Activated T-cell treated with anti-CD3 and anti-CD28 coated beads, Interleukin-2, amount 50 U/mL, for 48 hours (primary cell): ENCODE data around the gene NEK8.

Source experiments
- DNase-seq, 2 experiments: peaks; one replicate each; pipeline ENCODE4 v3.0.0-alpha.2; 2020

NEK8 gene

DNA sequence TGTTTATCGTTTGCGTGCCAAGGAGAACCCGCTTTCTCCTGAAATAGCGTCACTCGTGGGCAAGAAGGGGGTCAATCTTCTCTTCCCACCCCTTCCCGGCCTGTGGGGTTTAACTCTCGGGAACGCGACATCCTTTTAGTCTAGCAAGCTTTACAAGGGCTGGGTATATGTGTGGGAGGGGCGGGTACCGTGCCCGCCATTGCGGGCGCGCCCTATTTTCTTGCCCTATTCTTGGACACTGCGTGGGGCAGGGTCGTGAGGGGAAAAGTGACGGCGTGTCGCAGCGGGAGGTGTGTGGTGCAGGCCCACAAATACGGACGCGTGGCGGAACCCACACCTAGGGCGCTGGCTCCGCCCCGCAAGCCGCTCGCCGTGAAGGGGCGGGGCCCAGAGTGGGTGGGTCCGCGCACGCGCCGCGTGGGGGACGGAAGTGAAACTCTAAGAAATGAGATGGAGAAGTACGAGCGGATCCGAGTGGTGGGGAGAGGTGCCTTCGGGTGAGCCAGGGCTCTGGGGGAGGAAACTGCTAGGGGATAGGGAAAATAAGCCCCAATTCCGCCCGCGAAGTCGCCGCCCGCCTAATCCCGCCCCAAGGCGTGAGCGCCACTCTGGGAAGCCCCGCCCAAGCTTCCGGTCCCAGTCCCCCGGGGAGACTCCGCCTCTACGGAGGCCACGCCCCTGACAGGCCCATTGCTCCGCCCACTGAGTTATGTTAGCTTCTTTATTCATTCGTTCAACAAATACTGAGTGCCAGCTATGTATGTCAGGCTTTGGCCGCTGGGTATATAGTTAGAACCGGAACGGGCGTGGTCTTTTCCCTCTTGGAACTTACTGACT, at the start of gene NEK8:
Gene NEK8, plus strand, starts transcription at position 425 of the 837 bp plus-strand sequence. Its CDS starts 26 bp downstream, at position 451.
- DNase-seq = peak; percentile 100

DNA sequence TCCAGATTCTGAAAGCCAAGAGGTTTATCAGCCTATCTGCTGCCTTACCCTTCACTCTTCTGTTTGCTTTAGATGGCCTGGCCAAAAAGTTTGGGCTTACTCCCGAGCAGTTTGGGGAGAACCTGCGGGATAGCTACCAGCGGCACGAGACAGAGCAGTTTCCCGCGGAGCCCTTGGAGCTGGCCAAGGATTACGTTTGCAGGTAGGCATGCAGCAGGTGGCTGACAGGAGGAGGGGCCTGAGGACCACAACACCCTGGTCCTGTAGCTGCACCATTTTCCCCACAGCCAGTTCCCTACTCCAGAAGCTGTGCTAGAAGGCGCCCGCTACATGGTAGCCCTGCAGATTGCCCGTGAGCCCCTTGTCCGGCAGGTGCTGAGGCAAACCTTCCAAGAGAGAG, 45.9 kb upstream of the NEK8 start:
- DNase-seq = no peak

DNA sequence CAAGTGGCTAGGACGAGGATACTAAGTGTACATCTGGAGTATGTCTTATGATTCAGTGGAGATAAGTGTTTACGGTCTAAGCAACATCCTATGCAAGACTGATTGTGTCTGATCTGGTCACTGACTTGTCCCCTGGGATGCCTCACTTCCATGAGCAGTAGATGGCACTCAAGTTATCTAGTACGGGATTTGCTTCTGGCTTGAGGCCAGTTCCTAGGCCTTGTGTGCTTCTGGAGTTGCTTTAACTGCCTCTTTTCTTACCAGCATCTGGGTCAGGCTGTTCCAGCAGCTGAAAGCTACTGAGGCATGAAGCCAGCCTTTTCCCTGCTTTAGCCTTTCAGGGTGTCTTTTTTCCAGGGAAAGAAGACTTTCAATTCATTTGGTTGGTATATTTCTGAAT, 43.6 kb upstream of the NEK8 start:
- DNase-seq = no peak

DNA sequence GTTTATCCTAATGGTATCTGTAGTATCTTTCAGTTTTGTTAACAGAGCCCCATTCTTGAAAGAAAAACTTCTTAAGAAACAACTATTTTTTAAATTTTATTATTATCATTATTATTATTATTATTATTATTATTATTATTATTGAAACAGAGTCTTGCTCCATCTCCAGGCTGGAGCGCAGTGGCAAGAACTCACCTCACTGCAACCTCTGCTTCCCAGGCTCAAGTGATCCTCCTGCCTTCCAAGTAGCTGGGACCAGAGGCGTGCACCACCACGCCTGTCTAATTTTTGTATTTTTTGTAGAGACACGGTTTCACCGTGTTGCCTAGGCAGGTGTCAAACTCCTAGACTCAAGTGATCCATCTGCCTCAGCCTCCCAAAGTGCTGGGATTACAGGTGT, 43.2 kb upstream of the NEK8 start:
- DNase-seq = no peak

DNA sequence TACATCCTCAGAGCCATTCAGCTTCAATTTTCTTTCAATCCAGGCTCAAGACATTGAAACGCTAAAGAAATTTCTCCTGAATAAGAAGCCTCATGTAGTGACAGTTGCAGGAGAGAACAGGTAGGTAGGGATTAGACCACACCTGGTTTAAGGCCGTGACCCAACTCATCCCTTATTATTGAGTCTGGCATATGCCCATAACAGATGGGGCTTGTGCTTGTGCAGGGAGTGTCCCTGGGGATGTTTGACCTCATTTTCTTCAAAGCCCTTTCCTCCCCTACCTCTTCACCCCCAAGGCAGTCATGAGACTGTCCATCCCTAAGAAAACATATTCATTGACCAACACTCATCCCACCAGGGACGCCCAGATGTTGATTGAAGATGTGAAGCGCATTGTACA, 42.3 kb upstream of the NEK8 start:
- DNase-seq = no peak

DNA sequence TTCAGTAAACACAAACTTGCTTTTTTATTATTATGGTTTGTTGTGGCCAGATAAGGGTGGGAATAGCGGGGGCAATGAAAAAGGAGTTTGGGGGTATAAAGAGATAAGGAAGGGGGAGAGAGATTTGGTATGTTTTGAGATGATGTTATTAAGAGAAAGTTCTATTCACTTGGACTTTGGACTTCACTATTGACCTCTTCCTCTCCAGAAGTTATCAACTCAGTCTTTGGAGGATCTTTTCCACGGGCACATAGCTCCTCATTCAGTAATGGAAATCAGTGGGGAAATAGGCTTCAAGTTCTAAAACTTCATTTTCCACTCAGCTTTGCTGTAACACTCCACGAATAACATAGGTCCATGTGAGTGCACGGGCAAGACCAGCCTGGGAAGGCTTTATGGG, 40.1 kb upstream of the NEK8 start:
- no peak for DNase-seq

DNA sequence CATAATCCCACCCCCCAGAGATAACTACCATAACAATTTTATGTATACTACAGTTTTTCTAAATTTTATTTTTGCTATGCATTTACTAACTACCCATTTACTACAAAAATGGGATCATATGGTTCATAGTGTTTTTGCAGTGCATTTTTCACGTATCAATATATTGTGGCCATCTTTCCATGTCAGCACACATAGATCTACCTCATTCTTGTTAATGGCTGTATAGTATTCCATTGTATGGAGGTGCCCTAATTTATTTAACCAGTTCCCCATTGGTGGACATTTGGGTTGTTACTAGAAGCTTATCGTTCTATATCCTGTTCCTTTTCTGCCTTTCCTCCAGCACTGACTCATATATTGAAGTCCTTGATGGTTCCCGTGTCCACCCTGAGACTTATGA, 39.6 kb upstream of the NEK8 start:
- DNase-seq = no peak

DNA sequence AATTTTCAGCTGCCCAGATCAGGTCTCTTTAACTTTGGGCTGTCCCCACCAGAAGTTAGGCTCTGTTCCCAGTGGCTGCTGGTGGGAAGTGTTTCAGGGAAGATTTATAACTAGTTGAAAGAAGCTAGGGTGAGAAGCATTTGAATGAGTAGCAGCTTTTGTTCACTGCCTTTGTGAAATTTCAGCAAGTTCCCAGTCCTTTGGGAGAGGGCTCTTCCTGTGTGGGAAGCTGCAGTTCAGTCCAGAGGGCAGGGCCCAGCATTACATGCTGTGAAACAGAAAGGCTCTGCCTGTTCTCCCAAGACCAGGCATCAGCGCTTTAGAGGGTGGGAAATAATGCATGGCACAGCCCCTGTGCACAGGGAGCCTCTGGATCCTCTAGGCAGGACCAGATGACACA, 34.7 kb upstream of the NEK8 start:
- DNase-seq = no peak

DNA sequence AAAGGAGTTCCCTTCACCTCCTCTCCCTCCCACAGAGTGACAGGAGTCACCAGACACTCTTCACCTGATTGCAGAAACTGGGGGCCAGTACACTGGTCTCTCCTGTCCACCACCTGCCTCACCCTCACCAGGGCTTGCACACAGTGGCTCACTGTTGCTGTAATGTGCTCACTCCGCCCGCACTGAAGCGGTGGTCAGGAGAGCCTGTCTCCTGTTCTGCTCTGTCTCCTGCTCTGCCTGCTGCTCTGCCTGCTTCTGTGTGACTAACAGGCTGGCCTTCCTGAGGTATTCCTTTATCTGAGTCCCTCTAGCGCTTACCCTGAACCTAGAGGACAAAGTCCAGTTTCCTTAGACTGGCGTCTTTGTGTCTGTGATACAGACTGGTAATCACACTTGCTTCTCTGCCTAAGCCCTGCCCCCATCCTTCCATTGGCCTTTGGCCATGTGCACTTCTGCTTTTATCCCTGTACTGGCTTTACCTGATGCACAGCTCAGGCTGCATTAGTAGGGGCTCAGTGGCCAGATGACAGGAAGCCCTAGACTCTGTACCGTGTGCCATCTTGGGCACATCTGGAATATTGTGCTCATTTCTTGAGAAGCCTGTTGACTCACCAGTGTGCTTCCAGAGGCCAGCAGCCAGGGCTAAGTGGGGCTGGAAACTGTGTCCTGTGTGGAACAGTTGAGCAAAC, 30.2 kb upstream of the NEK8 start:
- DNase-seq = no peak

DNA sequence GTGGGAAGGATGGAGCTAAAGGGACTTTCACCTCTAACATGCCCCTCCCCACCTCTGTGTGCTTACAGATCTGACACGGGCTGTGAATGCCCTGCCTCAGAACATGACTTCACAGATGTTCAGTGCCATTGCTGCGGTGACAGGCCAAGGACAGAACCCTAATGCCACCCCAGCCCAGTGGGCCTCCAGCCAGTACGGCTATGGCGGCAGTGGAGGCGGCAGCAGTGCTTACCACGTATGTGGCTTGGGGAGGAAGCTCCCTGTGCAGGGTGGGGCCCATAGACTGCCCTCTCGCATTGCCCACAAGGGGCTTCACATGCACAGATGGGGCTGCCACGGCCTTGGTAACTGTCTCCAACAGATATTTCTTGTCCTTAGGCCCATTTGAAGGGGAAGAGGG, 28.3 kb upstream of the NEK8 start:
- no peak for DNase-seq

DNA sequence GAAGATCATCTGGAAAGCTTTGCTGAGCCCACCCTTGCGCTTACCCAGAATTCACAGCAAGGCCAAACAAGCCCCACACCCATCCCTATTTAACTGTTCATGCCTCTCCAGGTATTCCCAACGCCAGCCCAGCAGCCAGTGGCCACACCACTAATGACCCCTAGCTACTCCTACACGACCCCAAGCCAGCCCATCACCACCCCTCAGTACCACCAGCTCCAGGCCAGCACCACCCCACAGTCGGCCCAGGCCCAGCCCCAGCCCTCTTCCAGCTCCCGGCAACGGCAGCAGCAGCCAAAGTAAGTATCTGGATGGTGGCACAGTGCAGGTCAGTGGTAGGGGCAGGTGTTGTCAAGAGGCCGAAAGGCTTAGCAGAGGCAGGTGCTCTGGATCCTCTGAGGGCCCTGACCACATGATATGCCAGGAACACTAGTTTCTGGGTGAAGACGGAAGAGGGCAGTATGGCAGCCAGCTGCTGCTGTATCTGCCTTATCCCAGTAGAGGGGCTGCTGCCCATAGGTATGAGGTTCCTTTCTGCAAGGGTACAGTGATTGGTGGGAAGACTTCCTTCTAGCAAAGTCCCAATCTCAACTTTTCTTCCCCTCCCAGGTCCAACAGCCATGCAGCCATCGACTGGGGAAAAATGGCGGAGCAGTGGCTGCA, 27.6 kb upstream of the NEK8 start:
- no peak for DNase-seq

DNA sequence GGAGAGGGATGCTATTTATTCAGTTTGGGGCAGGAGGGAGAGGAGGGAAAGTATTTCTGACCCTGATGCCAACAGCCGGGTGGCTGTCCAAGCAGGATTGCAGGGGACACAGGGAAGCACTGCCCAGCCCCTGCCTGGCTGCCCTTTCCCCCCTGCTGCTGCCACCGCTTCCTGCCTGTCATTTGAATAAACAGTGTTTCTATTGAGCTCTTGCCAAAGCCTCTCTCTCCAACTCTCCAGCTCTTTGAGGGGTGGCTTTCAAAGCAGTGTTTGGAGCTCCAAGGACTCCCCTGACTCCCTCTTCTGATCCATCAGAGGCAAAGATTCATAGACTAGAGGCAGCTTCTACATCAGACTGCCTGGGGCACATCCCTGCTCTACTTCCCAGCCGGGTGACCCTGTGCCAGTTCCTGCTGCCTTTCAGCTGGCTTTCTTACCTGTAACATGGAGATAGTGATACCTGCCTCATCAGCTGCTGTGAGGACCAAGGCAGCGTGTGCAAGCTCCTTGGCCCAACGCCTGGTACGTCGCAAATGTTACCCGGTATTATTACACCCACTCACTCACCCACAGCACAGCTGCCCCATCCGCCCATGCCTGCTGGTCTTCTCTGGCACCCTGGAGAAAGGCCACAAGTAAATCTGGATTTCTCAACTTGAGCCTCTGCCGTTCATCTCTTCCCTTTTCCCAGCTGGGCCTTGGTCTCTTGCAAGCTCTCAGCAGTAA, 26.4 kb upstream of the NEK8 start:
- no peak for DNase-seq

DNA sequence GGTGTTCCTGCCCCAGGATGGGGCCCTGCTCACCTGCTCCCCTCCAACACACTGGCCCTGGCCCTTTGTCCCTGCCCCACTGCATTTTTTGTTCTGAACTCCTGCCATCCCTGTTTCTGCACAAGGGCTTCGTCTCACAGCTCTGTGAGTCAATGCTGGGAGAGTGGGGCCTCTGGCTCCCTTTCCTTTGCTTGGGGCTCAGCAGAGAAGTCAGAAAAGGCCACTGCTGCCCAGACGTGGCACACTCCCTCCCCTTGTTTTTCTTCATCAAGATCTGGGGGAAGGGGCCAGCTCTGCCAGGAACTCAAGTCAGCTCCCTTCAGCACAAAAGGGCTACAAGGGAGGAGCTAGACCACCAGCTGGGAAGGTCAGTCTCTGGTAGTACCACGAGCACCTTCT, 25.8 kb upstream of the NEK8 start:
- DNase-seq = no peak

DNA sequence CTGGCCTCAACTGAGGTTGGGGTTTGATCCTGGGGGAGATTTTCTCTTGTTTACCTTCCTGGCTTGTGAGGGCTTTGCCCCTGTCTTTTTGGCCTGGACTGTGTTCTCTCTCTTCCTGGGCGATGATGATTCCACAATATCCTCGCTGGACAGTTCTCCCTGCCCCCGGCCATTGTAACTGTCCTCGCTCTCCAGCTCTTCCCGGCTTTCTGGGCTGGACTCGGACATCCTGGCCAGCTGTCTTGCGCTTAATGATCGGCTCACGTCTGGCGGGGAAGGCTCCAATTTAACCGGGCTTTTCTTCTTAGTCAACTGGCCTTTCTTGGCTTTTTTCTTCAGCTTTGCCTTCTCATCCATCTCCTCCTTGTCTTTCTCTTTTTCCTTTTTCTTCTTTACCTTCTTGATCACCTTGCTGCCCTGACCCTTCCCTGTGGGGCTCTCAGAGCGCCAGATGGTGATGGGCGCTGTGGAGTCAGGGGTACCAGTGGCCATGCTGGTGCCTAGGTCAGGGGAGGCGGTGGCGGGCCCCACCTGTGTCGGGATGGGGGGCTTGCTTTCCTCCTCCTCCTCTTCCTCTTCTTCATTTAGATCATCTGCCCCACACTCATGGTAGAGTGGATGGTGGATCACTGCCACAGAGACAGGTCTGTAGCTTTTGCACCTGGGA, 24.9 kb upstream of the NEK8 start:
- no peak for DNase-seq

DNA sequence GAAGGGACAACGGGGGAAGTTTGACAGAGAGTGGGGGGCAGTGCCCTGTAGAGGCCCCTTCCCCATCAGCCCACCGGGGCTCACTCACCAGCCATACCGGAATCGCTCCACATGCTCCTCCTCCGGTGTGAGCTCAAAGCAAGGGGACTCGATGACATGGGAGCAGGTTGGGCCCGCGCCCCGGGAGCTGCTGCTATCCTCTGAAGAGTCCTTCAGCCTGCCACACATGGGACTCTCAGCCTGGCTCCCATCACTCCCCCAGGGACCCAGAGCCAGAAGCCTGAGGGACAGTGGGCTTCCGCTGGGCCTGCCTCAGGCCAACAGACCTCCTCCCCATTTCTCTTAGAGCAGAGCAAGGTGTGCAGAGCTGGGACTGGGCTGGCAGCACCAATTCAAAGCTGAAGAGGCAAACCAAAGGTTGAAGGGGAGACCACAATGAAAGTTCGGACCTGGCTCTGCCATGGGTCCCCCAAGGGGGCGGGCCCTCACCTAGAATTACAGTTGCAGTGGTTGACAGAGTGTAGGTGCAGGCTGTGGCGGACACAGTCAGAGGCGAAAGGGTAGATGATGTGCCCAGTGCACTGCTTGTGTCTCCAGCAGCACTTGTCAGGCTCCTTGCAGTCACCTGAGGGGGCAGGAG, 24.2 kb upstream of the NEK8 start:
- DNase-seq = no peak

DNA sequence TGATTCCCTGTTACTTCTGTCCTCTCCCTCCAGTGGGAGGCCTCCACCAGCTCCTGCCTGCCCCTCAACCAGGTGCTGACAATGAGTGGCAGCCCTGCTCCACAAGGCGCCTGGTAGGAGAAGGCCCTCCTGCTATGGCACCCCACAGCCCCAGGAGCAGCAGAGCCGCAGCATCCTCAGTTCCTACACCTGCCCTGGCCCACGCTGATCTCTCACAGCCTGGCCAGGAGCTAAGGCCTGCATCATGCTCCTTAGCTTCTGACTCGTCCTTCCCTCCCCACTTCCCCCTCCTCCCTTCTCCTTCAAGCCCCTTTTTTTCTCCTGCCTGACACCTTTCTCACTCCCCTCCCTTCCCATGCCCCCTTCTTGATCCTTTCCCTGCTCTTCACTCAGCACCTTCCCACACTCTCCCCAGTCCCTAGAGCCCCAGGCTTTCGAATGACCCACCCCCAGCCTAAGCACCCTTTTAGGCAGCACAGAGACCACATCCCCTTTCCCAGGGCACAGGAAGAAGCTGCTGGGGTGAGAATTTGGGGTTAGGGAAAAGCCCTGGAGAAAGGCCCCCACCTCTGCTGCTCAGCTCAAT, 23.4 kb upstream of the NEK8 start:
- no peak for DNase-seq

DNA sequence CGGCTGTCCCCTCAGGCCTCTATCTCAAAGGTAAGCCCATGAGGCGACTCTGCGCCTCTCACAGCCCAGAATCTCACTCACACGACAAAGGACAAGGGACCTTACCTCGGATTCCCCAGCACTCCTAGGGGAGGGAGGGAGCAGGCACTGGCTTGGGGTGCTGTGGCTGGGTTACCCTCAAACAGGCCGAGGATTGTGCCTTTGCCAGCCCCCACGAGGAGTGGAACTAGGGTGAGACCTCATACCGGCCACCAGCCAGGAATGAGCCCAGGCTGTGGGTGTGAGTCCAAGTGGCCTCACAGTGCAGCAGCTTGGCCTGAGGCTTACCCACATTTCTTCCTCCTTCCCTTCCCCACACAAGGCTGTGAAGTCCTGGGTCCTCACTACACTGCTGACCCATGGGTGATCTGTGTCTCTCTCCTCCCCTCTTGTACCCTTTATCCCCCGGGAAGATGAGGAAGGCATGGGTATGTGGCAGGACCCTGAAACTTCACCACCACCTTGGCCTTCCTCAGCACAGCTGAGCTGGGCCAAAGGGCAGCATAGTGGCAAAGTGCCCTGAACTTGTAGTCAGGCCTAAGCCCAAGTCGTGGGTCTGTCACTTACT, 22.8 kb upstream of the NEK8 start:
- DNase-seq = no peak

DNA sequence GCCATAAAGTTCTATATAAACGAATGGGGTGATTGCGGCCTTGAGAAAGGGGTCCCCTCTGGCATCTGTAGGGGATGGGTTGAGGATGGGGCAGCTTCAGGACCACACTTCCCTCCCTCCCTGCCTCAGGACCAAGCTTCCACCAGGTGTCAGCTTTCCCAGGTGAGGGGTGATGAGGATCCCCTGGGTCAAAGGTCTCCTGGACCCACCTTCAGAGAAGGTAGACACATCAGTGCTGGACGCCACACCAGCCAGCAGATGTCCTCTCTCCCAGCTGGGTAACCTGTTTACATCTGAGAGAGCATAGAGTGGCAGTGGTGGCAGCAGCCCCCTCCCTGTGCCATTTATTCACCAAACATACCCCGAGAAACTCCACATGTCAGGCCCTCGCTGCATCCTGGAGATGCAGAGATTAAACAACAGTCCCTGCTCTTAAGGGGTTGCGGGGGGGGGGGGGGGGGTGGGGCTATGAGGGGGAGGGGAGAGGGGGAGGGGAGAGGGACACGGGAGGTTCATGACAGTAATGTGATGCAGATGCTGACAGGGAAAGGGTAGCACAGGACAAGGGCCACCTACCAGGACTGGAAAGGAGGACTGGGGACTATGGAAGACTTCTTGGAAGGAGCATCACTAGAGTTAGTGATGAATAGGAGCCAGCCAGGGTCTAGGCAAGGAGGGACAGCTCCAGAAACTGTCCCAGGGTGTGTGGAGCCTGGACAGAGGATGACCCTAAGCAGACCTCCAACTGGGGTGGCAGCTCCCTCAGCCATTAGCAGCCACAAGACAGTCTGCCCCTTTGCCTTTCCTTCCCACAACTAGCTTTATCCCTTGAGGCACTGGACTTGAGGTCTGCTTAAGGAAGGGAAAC, 21.9 kb upstream of the NEK8 start:
- DNase-seq = no peak

DNA sequence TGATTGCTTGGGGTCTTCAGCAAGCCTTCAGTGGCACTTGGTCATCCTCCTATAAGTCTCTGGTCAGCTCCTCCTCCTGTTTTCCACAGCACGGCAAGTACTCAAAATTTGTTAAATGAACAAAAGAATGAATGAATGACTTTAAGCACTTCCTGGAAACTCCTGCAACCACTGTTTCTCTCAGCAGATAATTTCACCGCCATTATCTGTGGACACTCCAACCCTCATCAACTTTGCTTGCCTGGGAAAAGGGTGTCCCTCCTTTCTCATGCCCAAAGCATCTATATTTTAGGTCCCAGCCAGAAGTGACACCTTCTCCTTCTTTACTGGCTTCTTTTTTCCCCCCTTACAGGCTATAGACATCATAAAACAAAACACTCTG, 21.3 kb upstream of the NEK8 start:
- DNase-seq = no peak
